K562 (cell line): ENCODE data around the gene LRP1. TPM values are rescaled to one million over a fixed set of nuclear protein-coding genes. Genes with fewer than 3 reads are reported as not detected.

Experiments used
- ARID1B ChIP-seq: fragments of 450-650 bp; IDR thresholded peaks from 2 replicates; pipeline ENCODE4 v1.6.1; 2016; ENCODE audit warnings: antibody characterized with exemption, mild to moderate bottlenecking, inconsistent platforms
- HNRNPH1 ChIP-seq: fragments of 200-400 bp; formaldehyde crosslinking; optimal IDR thresholded peaks from 2 replicates; pipeline ENCODE3; 2017; ENCODE audit warnings: low read depth, mild to moderate bottlenecking, low read length, moderate library complexity
- RBM39 ChIP-seq: fragments of 200-400 bp; formaldehyde crosslinking; optimal IDR thresholded peaks from 2 replicates; pipeline ENCODE3; 2018; ENCODE audit warnings: low read depth, low read length
- ZBED1 ChIP-seq: IDR thresholded peaks from 2 replicates; pipeline ENCODE4 v1.6.1; 2014
- ZBTB17 ChIP-seq: fragments of 450-650 bp; formaldehyde crosslinking; IDR thresholded peaks from 2 replicates; pipeline ENCODE4 v1.4.0; 2020; ENCODE audit warnings: mild to moderate bottlenecking
- ZBTB7A ChIP-seq: IDR thresholded peaks from 2 replicates; pipeline ENCODE4 v1.6.1; 2011; ENCODE audit warnings: low read depth, mild to moderate bottlenecking, low read length, moderate library complexity, borderline replicate concordance; ENCODE audit not compliant: control insufficient read depth
- ZNF24 ChIP-seq: fragments of 450-650 bp; IDR thresholded peaks from 2 replicates; pipeline ENCODE4 v1.6.1; 2016
- ZNF384 ChIP-seq: IDR thresholded peaks from 2 replicates; pipeline ENCODE4 v1.6.1; 2012; ENCODE audit warnings: low read depth, low read length, improper control_type of control experiment
- ZNF583 ChIP-seq: fragments of 250-450 bp; sonication (Bioruptor Pico); IDR thresholded peaks from 2 replicates; pipeline ENCODE4 v1.4.0; 2020
- ZSCAN29 ChIP-seq: fragments of 450-650 bp; IDR thresholded peaks from 2 replicates; pipeline ENCODE4 v1.6.1; 2017
- polyA plus RNA-seq, 8 experiments: library from polyadenylated mRNA; depleted of rRNA in 4 of 8; stranded (reverse) in 5 of 8; unstranded in 3 of 8; fragments of >200 nt; fragmentation: Nextera tagmentation in 2 of 8; fragmentation: Illumina TruSeq in 1 of 8; extraction: Ambion mirVana in 2 of 8; extraction: Trizol in 1 of 8; gene quantifications; 2 replicates each; pipeline versions ENCODE4 v1.2.1 to v1.2.3, GENCODE V29; 2011 to 2014; ENCODE audit warnings: inconsistent platforms in 1 of 8, missing spikeins in 1 of 8
- total RNA-seq, 7 experiments: library from RNA; depleted of rRNA in 6 of 7; stranded (reverse); fragments of >200 nt in 6 of 7; fragmentation: Illumina TruSeq in 2 of 7; extraction: Trizol in 2 of 7; gene quantifications; 2 replicates each; pipeline versions ENCODE4 v1.2.1 to v1.2.3, GENCODE V29; 2011 to 2021; ENCODE audit warnings: low replicate concordance in 1 of 7
- TF ChIP-seq, protein P1 (sequence below), 3 experiments: fragments of 200-800 bp in 1 of 3; fragments of 250-450 bp in 1 of 3; fragments of 450-650 bp in 1 of 3; sonication (Bioruptor Pico) in 1 of 3; sonication (Bioruptor generic) in 1 of 3; formaldehyde crosslinking in 1 of 3; IDR thresholded peaks; 2 replicates each; pipeline versions ENCODE4 v1.6.1 to v1.8.0; 2016 to 2022; ENCODE audit warnings: mild to moderate bottlenecking in 2 of 3, missing genetic modification characterization in 2 of 3, missing compliant biosample characterization in 1 of 3, moderate library complexity in 1 of 3
- TF ChIP-seq, protein P2 (sequence below): fragments of 450-650 bp; IDR thresholded peaks from 2 replicates; pipeline ENCODE4 v1.6.1; 2018; ENCODE audit not compliant: partially characterized antibody
- TF ChIP-seq, protein P3 (sequence below), 2 experiments: IDR thresholded peaks; 2 replicates each; pipeline ENCODE4 v1.6.1; 2012; ENCODE audit warnings: improper control_type of control experiment in 2 of 2, low read depth in 2 of 2, low read length in 2 of 2, borderline replicate concordance in 1 of 2
- TF ChIP-seq, protein P4 (sequence below), 3 experiments: fragments of 200-800 bp in 1 of 3; sonication (Bioruptor generic) in 1 of 3; sonication (generic) in 1 of 3; formaldehyde crosslinking in 1 of 3; IDR thresholded peaks; 2 replicates each; pipeline versions ENCODE4 v1.6.1 to v1.8.0; 2016 to 2022; ENCODE audit warnings: mild to moderate bottlenecking in 2 of 3, missing compliant biosample characterization in 2 of 3, missing genetic modification characterization in 2 of 3, missing genetic modification reagents in 1 of 3

Gene LRP1
- total and polyA plus RNA-seq, 9 of the 15 experiments (the other 6 are each of a cell fraction or from before 2014, with no cell fraction given), result 0.04 to 0.64 (median 0.19) TPM; not detected in 2

DNA sequence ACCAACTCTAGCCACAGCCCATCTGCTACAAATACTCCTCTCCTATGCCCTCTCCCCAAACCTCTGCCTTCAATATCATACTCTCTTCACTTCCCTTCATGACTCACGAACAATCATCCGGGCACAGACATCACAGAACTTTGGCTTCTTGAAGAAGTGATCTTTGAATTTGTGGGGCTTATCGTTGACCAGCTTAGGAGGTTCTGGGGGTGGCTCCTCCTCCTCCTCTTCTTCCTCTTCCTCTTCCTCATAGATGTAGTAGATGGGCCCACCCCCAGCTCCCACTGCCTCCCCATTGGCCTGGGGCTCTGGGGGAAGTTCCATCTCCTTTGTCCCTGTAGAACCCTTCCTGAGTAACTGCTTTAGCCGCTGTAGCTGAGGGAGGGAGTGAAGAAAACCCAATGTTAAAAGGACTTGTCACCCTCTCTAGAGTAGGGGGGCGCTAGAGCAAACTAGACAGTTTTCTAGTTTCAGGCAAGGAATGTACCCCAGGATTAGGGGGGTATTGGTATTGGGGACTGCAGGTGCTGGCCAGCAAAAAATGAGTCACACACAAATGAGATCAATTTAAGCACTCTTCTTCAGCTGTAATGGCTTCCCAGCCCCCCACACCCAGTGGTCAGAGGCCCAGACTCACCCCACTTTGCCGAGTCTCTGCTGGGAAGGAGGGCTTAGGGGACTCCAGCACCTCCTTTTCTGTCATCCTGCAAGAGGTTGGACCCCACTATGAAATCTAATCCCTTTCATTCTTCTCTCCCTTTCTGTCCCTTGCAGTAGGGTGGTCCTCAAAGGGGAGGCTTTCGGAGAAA, 120.9 kb downstream of the LRP1 start (continued):
- TF ChIP-seq ARID1B (peak; percentile 62; the same call in 1 of the 2 replicates), ZNF583 (CRISPR knock-in tag) (no peak), ZNF24 (no peak), ZBTB17 (CRISPR knock-in tag) (no peak), RBM39 (no peak), ZBED1 (no peak), ZBTB7A (peak; percentile 38; the same call in 1 of the 2 replicates), ZNF384 (no peak), HNRNPH1 (no peak), ZSCAN29 (no peak)
- TF ChIP-seq, protein P1, sequence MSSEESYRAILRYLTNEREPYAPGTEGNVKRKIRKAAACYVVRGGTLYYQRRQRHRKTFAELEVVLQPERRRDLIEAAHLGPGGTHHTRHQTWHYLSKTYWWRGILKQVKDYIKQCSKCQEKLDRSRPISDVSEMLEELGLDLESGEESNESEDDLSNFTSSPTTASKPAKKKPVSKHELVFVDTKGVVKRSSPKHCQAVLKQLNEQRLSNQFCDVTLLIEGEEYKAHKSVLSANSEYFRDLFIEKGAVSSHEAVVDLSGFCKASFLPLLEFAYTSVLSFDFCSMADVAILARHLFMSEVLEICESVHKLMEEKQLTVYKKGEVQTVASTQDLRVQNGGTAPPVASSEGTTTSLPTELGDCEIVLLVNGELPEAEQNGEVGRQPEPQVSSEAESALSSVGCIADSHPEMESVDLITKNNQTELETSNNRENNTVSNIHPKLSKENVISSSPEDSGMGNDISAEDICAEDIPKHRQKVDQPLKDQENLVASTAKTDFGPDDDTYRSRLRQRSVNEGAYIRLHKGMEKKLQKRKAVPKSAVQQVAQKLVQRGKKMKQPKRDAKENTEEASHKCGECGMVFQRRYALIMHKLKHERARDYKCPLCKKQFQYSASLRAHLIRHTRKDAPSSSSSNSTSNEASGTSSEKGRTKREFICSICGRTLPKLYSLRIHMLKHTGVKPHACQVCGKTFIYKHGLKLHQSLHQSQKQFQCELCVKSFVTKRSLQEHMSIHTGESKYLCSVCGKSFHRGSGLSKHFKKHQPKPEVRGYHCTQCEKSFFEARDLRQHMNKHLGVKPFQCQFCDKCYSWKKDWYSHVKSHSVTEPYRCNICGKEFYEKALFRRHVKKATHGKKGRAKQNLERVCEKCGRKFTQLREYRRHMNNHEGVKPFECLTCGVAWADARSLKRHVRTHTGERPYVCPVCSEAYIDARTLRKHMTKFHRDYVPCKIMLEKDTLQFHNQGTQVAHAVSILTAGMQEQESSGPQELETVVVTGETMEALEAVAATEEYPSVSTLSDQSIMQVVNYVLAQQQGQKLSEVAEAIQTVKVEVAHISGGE (CRISPR knock-in tag; IDR thresholded peaks at IDR 0.05), result 0 out of 6 replicates have a peak, but pooled peaks of 1 of the 3 experiments have one; percentile 31
- TF ChIP-seq, protein P2, sequence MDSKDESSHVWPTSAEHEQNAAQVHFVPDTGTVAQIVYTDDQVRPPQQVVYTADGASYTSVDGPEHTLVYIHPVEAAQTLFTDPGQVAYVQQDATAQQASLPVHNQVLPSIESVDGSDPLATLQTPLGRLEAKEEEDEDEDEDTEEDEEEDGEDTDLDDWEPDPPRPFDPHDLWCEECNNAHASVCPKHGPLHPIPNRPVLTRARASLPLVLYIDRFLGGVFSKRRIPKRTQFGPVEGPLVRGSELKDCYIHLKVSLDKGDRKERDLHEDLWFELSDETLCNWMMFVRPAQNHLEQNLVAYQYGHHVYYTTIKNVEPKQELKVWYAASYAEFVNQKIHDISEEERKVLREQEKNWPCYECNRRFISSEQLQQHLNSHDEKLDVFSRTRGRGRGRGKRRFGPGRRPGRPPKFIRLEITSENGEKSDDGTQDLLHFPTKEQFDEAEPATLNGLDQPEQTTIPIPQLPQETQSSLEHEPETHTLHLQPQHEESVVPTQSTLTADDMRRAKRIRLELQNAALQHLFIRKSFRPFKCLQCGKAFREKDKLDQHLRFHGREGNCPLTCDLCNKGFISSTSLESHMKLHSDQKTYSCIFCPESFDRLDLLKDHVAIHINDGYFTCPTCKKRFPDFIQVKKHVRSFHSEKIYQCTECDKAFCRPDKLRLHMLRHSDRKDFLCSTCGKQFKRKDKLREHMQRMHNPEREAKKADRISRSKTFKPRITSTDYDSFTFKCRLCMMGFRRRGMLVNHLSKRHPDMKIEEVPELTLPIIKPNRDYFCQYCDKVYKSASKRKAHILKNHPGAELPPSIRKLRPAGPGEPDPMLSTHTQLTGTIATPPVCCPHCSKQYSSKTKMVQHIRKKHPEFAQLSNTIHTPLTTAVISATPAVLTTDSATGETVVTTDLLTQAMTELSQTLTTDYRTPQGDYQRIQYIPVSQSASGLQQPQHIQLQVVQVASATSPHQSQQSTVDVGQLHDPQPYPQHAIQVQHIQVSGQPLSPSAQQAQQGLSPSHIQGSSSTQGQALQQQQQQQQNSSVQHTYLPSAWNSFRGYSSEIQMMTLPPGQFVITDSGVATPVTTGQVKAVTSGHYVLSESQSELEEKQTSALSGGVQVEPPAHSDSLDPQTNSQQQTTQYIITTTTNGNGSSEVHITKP, result peak; percentile 51
- TF ChIP-seq, protein P3, sequence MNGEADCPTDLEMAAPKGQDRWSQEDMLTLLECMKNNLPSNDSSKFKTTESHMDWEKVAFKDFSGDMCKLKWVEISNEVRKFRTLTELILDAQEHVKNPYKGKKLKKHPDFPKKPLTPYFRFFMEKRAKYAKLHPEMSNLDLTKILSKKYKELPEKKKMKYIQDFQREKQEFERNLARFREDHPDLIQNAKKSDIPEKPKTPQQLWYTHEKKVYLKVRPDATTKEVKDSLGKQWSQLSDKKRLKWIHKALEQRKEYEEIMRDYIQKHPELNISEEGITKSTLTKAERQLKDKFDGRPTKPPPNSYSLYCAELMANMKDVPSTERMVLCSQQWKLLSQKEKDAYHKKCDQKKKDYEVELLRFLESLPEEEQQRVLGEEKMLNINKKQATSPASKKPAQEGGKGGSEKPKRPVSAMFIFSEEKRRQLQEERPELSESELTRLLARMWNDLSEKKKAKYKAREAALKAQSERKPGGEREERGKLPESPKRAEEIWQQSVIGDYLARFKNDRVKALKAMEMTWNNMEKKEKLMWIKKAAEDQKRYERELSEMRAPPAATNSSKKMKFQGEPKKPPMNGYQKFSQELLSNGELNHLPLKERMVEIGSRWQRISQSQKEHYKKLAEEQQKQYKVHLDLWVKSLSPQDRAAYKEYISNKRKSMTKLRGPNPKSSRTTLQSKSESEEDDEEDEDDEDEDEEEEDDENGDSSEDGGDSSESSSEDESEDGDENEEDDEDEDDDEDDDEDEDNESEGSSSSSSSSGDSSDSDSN (IDR thresholded peaks at IDR 0.05; ENCODE audit: borderline replicate concordance in 1 of 2, low read depth in 2 of 2, low read length in 2 of 2), result 0 out of 4 replicates have a peak, but pooled peaks of 1 of the 2 experiments have one; percentile 29
- TF ChIP-seq, protein P4, sequence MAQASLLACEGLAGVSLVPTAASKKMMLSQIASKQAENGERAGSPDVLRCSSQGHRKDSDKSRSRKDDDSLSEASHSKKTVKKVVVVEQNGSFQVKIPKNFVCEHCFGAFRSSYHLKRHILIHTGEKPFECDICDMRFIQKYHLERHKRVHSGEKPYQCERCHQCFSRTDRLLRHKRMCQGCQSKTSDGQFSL (CRISPR knock-in tag; IDR thresholded peaks at IDR 0.05), result peak; percentile 89
- TF ChIP-seq, protein P4 (tag; IDR thresholded peaks at IDR 0.05), result no peak
